Measurements from ENCODE around the gene CLDN9.

The CLDN9 gene

DNA sequence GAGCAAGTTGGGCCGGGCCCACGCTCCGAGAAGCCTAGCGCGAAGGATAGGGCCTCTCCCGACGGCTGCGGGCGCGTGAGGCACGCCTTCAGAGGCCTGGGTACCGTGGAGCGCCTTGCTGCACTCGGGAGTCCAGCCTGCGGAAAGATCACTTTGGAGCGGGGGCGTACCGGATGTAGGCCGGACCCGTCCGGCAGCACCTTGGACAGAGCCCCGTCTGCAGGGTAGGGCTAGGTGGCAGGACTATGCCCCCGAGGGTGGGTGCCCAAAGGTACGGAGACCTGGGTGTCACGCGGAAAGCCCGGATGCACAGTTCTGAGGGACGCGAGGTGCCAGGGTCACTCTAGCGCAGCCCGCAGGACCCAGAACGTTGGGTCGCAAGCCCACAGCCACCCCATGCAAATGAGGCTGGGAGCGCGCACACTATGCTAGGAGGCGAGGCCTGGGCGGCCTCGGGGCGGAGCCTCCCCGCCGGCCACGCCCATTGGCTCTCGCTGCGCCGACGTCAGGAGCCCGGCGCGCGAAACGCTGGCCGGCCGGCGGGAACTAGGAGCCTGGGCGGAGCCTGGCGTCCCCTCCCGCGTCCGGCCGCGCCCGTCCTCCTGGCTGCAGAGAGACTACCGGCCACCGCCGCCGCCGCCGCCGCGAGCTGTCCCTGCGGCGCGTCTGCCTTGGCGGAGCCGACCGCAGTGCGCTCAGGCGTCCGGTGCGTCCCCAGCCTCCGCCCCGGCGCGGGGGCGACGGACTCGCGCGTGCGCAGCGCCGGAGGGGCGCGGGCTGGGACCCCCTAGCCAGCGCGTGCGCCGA is 43.8 kb upstream of the CLDN9 start, which contains the start of gene PAQR4:
Gene PAQR4 (plus strand): TSS at position 611 of the 807 bp plus-strand sequence. CDS start 327 bp downstream, outside the sequence.
- H3K4me1 ChIP-seq (ENCODE audit: control insufficient read depth in 1 of 2, insufficient read depth in 1 of 2, low read depth in 1 of 2, low read length in 1 of 2) = peaks cover 57 to 64% of the 10 kb centered on the region in 2 experiments
- no peaks in the 10 kb centered on the region for H3K9me3 ChIP-seq
- TF ChIP-seq, protein P1, sequence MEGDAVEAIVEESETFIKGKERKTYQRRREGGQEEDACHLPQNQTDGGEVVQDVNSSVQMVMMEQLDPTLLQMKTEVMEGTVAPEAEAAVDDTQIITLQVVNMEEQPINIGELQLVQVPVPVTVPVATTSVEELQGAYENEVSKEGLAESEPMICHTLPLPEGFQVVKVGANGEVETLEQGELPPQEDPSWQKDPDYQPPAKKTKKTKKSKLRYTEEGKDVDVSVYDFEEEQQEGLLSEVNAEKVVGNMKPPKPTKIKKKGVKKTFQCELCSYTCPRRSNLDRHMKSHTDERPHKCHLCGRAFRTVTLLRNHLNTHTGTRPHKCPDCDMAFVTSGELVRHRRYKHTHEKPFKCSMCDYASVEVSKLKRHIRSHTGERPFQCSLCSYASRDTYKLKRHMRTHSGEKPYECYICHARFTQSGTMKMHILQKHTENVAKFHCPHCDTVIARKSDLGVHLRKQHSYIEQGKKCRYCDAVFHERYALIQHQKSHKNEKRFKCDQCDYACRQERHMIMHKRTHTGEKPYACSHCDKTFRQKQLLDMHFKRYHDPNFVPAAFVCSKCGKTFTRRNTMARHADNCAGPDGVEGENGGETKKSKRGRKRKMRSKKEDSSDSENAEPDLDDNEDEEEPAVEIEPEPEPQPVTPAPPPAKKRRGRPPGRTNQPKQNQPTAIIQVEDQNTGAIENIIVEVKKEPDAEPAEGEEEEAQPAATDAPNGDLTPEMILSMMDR (IDR thresholded peaks at IDR 0.05) = peak; percentile 50
- H3K4me3 ChIP-seq (ENCODE audit: low read depth in 1 of 2, low read length in 1 of 2) = peak within 1 kb of the TSS; percentile 74 to 82
- peak within 1 kb of the TSS; percentile 47 for H3K27ac ChIP-seq
- peaks cover 5% of the 10 kb centered on the region for H3K36me3 ChIP-seq
- H3K27me3 ChIP-seq = peaks cover 50% of the 10 kb centered on the region

GRCh38 chr16:2969545-2970521 is 42.9 kb upstream of the CLDN9 start:
- Histone ChIP-seq H3K4me1 (ENCODE audit: control insufficient read depth in 1 of 2, insufficient read depth in 1 of 2, low read depth in 1 of 2, low read length in 1 of 2) (peaks cover 48 to 55% of the 10 kb centered on the region in 2 experiments), H3K27ac (peak overlapping the region; percentile 47)
- TF ChIP-seq, protein P1 (IDR thresholded peaks at IDR 0.05) = peak; percentile 24

GRCh38 chr16:2970563-2970962 is 42.2 kb upstream of the CLDN9 start:
- Histone ChIP-seq H3K4me3 (ENCODE audit: low read depth in 1 of 2, low read length in 1 of 2) (peak overlapping the region in 1 of 2 experiments; percentile 82), H3K36me3 (peaks cover 16% of the 10 kb centered on the region), H3K27ac (no peak overlapping the region), H3K4me1 (ENCODE audit: control insufficient read depth in 1 of 2, insufficient read depth in 1 of 2, low read depth in 1 of 2, low read length in 1 of 2) (peaks cover 42 to 48% of the 10 kb centered on the region in 2 experiments), H3K27me3 (peaks cover 34% of the 10 kb centered on the region), H3K9me3 (no peaks in the 10 kb centered on the region)
- TF ChIP-seq, protein P1 (IDR thresholded peaks at IDR 0.05) = no peak

More at GRCh38 chr16:2969545-2970521, 42.9 kb upstream of the CLDN9 start:
- peaks cover 8% of the 10 kb centered on the region for H3K36me3 ChIP-seq
- H3K27me3 ChIP-seq = peaks cover 41% of the 10 kb centered on the region
- no peaks in the 10 kb centered on the region for H3K9me3 ChIP-seq
- peak overlapping the region; percentile 74 to 82 for H3K4me3 ChIP-seq (ENCODE audit: low read depth in 1 of 2, low read length in 1 of 2)

DNA sequence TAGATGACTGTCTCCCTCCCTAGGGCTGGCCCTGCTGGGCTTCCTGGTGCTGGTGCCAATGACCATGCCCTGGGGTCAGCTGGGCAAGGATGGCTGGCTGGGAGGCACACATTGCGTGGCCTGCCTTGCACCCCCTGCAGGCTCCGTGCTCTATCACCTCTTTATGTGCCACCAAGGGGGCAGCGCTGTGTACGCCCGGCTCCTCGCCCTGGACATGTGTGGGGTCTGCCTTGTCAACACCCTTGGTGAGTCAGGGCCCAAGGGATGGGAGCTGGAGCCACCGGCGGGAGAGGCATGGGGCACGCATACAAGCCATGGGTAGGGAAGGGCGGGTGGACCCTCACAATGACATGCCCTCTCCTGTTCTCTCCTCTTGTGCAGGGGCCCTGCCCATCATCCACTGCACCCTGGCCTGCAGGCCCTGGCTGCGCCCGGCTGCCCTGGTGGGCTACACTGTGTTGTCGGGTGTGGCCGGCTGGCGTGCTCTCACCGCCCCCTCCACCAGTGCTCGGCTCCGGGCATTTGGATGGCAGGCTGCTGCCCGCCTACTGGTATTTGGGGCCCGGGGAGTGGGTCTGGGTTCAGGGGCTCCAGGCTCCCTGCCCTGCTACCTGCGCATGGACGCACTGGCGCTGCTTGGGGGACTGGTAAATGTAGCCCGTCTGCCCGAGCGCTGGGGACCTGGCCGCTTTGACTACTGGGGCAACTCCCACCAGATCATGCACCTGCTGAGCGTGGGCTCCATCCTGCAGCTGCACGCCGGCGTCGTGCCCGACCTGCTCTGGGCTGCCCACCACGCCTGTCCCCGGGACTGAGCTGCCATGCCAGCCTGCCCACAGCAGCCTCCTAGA is 41.4 kb upstream of the CLDN9 start:
- peaks cover 18% of the 10 kb centered on the region for H3K36me3 ChIP-seq
- H3K27ac ChIP-seq = no peak overlapping the region
- no peaks in the 10 kb centered on the region for H3K9me3 ChIP-seq
- H3K4me3 ChIP-seq (ENCODE audit: low read depth in 1 of 2, low read length in 1 of 2) = no peak overlapping the region
- H3K4me1 ChIP-seq (ENCODE audit: control insufficient read depth in 1 of 2, insufficient read depth in 1 of 2, low read depth in 1 of 2, low read length in 1 of 2) = peaks cover 35 to 40% of the 10 kb centered on the region in 2 experiments
- peaks cover 26% of the 10 kb centered on the region for H3K27me3 ChIP-seq
- TF ChIP-seq, protein P1 (IDR thresholded peaks at IDR 0.05) = no peak

Data from neutrophil (primary cell).